K562 (cell line): Measurements from ENCODE around the gene CENPE. TPM values are rescaled to one million over a fixed set of nuclear protein-coding genes. Genes with fewer than 3 reads are reported as not detected.
A peak's percentile ranks its signal among the peaks of the same experiment; 100 is the strongest.

Experiments
- ATAC-seq: fragments of 200-7000 bp; cut with Tn5 transposase; 3 replicates; pipeline ENCODE4 v1.9.1; 2020; ENCODE audit warnings: moderate library complexity
- Bru-seq: library from RNA; stranded (reverse); fragments of 400-500 nt; gene quantifications from one replicate; lab custom pipeline; 2021; lab: Mats Ljungman, UMichigan
- BruChase-seq, 2 experiments: library from RNA; stranded (reverse); fragments of 400-500 nt; gene quantifications; one replicate each; lab custom pipeline; 2021; lab: Mats Ljungman, UMichigan
- BruUV-seq: library from RNA; stranded (reverse); fragments of 400-500 nt; replicated peaks from 2 replicates; lab custom pipeline; 2021; lab: Mats Ljungman, UMichigan
- CTCF ChIA-PET: fragments of 300-600 bp; formaldehyde crosslinking; extraction: SDS; loops from one replicate; lab custom pipeline; 2021; ENCODE audit warnings: low intra/inter-chr PET ratio; lab: Yijun Ruan, JAX
- POLR2A ChIA-PET: fragments of 300-600, 350-650 bp; sonication (Branson Sonifier 250); formaldehyde crosslinking; extraction: SDS; loops from one replicate; lab custom pipeline; 2021; ENCODE audit warnings: antibody characterized with exemption, inconsistent platforms; lab: Yijun Ruan, JAX
- DNase-seq, 4 experiments: peaks; one replicate each; pipeline versions ENCODE4 v3.0.0 to v3.0.0-alpha.2; 2011 to 2018; ENCODE audit warnings: low spot score in 3 of 4, mixed read lengths in 3 of 4; ENCODE audit errors: extremely low read depth in 1 of 4
- FAIRE-seq: peaks from 2 replicates; lab custom pipeline; 2011; peaks lifted over from hg19 to GRCh38; lab: Jason Lieb, UNC
- H2AFZ ChIP-seq: 2 replicates; pipeline ENCODE4 v1.6.0; 2011; ENCODE audit warnings: low read depth, low read length, control low read depth, inconsistent platforms
- H3K27ac ChIP-seq: fragments of 200-600 bp; 3 replicates; pipeline ENCODE4 v1.8.0; 2011; ENCODE audit warnings: low read depth, mild to moderate bottlenecking, control low read depth, inconsistent platforms, low read length, moderate library complexity, mixed read lengths; ENCODE audit errors: extremely low read depth
- H3K27me3 ChIP-seq, 2 experiments: fragments of 300-600 bp in 1 of 2; 2 replicates in 1 of 2; 3 replicates in 1 of 2; pipeline versions ENCODE4 v1.6.0 to v1.8.0; 2011; ENCODE audit warnings: inconsistent platforms in 2 of 2, low read length in 2 of 2, mild to moderate bottlenecking in 1 of 2, mixed read lengths in 1 of 2, moderate library complexity in 1 of 2; ENCODE audit not compliant: control insufficient read depth in 2 of 2, insufficient read depth in 2 of 2
- H3K36me3 ChIP-seq: fragments of 300-600 bp; 3 replicates; pipeline ENCODE4 v1.8.0; 2011; ENCODE audit warnings: mild to moderate bottlenecking, low read length, inconsistent platforms; ENCODE audit not compliant: control insufficient read depth, insufficient read depth
- H3K4me1 ChIP-seq, 2 experiments: fragments of 200-600 bp in 1 of 2; replicated peaks in 1 of 2; 2 replicates in 1 of 2; 3 replicates in 1 of 2; pipeline versions ENCODE4 v1.5.1 to v1.8.0; 2011; ENCODE audit warnings: inconsistent platforms in 2 of 2, low read length in 2 of 2, mild to moderate bottlenecking in 1 of 2, mixed read lengths in 1 of 2, moderate library complexity in 1 of 2; ENCODE audit not compliant: control insufficient read depth in 2 of 2, insufficient read depth in 2 of 2
- H3K4me2 ChIP-seq: 2 replicates; pipeline ENCODE4 v1.6.1; 2011; ENCODE audit warnings: low read length, control low read depth, inconsistent platforms, mixed read lengths; ENCODE audit not compliant: insufficient read depth
- H3K4me3 ChIP-seq: fragments of 200-600 bp; sonication (generic), shearing (Covaris generic); 2 replicates; pipeline ENCODE4 v1.5.1; 2016; ENCODE audit warnings: control low read depth, inconsistent platforms
- H3K79me2 ChIP-seq: fragments of 200-600 bp; 3 replicates; pipeline ENCODE4 v1.8.0; 2011; ENCODE audit warnings: low read length, inconsistent platforms; ENCODE audit not compliant: control insufficient read depth, insufficient read depth
- H3K9ac ChIP-seq, 2 experiments: 2 replicates each; pipeline versions ENCODE4 v1.6.0 to v1.6.1; 2011; ENCODE audit warnings: low read depth in 2 of 2, low read length in 2 of 2, control low read depth in 1 of 2, inconsistent platforms in 1 of 2, mild to moderate bottlenecking in 1 of 2, mixed read lengths in 1 of 2; ENCODE audit not compliant: insufficient read depth in 1 of 2
- H3K9me1 ChIP-seq: one replicate; pipeline ENCODE4 v1.6.0; 2011; ENCODE audit warnings: inconsistent platforms, mild to moderate bottlenecking, low read length, moderate library complexity; ENCODE audit not compliant: control insufficient read depth, insufficient read depth
- H3K9me3 ChIP-seq: replicated peaks from 2 replicates; pipeline ENCODE4 v1.5.1; 2011; ENCODE audit warnings: low read depth, low read length, inconsistent platforms; ENCODE audit not compliant: control insufficient read depth, insufficient read depth
- H4K20me1 ChIP-seq: replicated peaks from 2 replicates; pipeline ENCODE4 v1.6.1; 2011; ENCODE audit warnings: low read length, inconsistent platforms, mixed read lengths; ENCODE audit not compliant: control insufficient read depth, insufficient read depth
- ATF7 ChIP-seq: fragments of 450-650 bp; IDR thresholded peaks from 2 replicates; pipeline ENCODE4 v1.7.1; 2014; ENCODE audit warnings: mild to moderate bottlenecking, moderate library complexity
- EP300 ChIP-seq: IDR thresholded peaks from 2 replicates; pipeline ENCODE4 v1.6.1; 2012; ENCODE audit warnings: low read length, improper control_type of control experiment
- IRF9 ChIP-seq: fragments of 450-650 bp; IDR thresholded peaks from 2 replicates; pipeline ENCODE4 v1.6.1; 2016; ENCODE audit warnings: missing biosample characterization, missing genetic modification characterization
- NFYB ChIP-seq: IDR thresholded peaks from 2 replicates; pipeline ENCODE4 v1.6.1; 2011; ENCODE audit warnings: mild to moderate bottlenecking, moderate library complexity; ENCODE audit not compliant: insufficient read length; ENCODE audit errors: extremely low read depth
- PHB ChIP-seq: fragments of 250-450 bp; sonication (Bioruptor Pico); IDR thresholded peaks from 2 replicates; pipeline ENCODE4 v1.5.0; 2021
- SMARCB1 ChIP-seq: IDR thresholded peaks from 2 replicates; pipeline ENCODE4 v1.6.1; 2011; ENCODE audit warnings: improper control_type of control experiment, low read depth; ENCODE audit not compliant: insufficient read length
- STAT5A ChIP-seq: IDR thresholded peaks from 2 replicates; pipeline ENCODE4 v1.6.1; 2012; ENCODE audit warnings: low read length, inconsistent platforms, borderline replicate concordance
- TEAD1 ChIP-seq, 2 experiments: fragments of 450-650 bp in 1 of 2; sonication (generic) in 1 of 2; formaldehyde crosslinking; IDR thresholded peaks; 2 replicates each; pipeline versions ENCODE4 v1.4.0 to v1.8.0; 2020 to 2022; ENCODE audit warnings: mild to moderate bottlenecking in 2 of 2, missing genetic modification reagents in 1 of 2
- ZNF431 ChIP-seq: sonication (generic); formaldehyde crosslinking; IDR thresholded peaks from 2 replicates; pipeline ENCODE4 v1.8.0; 2022; ENCODE audit warnings: mild to moderate bottlenecking, missing genetic modification reagents
- ZNF75A ChIP-seq: fragments of 450-650 bp; formaldehyde crosslinking; IDR thresholded peaks from 2 replicates; pipeline ENCODE4 v1.4.0; 2020; ENCODE audit warnings: mild to moderate bottlenecking
- ZNF77 ChIP-seq: fragments of 250-450 bp; sonication (Bioruptor Pico); IDR thresholded peaks from 2 replicates; pipeline ENCODE4 v1.5.0; 2020
- WGBS: fragments of 100-300 bp; shearing (Covaris generic); methylation state at CpG from one replicate; pipeline ENCODE4 v1.1.6; 2016; ENCODE audit warnings: low coverage, mixed read lengths; ENCODE audit not compliant: insufficient coverage; ENCODE audit errors: missing lambda C conversion rate; 5-methylcytosine and 5-hydroxymethylcytosine counted together
- in situ Hi-C: fragments of 300-500 bp; cut with MboI; formaldehyde crosslinking; loops from 4 replicates; pipeline ENCODE4 v1.15.0; 2018; ENCODE audit warnings: inconsistent platforms, mixed read lengths
- intact Hi-C: fragments of 100-400 bp; cut with micrococcal nuclease; formaldehyde crosslinking; loops from 2 replicates; pipeline ENCODE4 v1.14.2; 2022
- long read RNA-seq, 3 experiments: library from polyadenylated mRNA in 2 of 3; library from RNA in 1 of 3; unstranded in 2 of 3; stranded (forward) in 1 of 3; transcript quantifications; one replicate each; pipeline ENCODE4 v2.0.0, GENCODE V29; 2019 to 2022
- polyA minus RNA-seq, 3 experiments: library from RNA; depleted of rRNA, polyadenylated mRNA; stranded (reverse); fragments of >200 nt; gene quantifications; 2 replicates each; pipeline ENCODE4 v1.2.3, GENCODE V29; 2011
- polyA plus RNA-seq, 8 experiments: library from polyadenylated mRNA; depleted of rRNA in 4 of 8; stranded (reverse) in 5 of 8; unstranded in 3 of 8; fragments of >200 nt; fragmentation: Nextera tagmentation in 2 of 8; fragmentation: Illumina TruSeq in 1 of 8; extraction: Ambion mirVana in 2 of 8; extraction: Trizol in 1 of 8; gene quantifications; 2 replicates each; pipeline versions ENCODE4 v1.2.1 to v1.2.3, GENCODE V29; 2011 to 2014; ENCODE audit warnings: inconsistent platforms in 1 of 8, missing spikeins in 1 of 8
- total RNA-seq, 7 experiments: library from RNA; depleted of rRNA in 6 of 7; stranded (reverse); fragments of >200 nt in 6 of 7; fragmentation: Illumina TruSeq in 2 of 7; extraction: Trizol in 2 of 7; gene quantifications; 2 replicates each; pipeline versions ENCODE4 v1.2.1 to v1.2.3, GENCODE V29; 2011 to 2021; ENCODE audit warnings: low replicate concordance in 1 of 7
- TF ChIP-seq, protein P1 (sequence below): fragments of 250-450 bp; sonication (Bioruptor Pico); IDR thresholded peaks from 2 replicates; pipeline ENCODE4 v1.8.0; 2021; ENCODE audit warnings: moderate library complexity, mild to moderate bottlenecking, inconsistent platforms

Gene CENPE
- 23.9 and 124 TPM in 2 replicates for total RNA-seq (2011; cell fraction: chromatin; rRNA removed; ENCODE audit: low replicate concordance)
- 7.5 and 10.0 TPM in 2 replicates for total RNA-seq (2011; cell fraction: nucleolus; rRNA removed)
- 32.5 and 49.3 TPM in 2 replicates for total RNA-seq (2011; cell fraction: nucleoplasm; rRNA removed)
- 25.7 and 27.4 TPM in 2 replicates for total RNA-seq (2014; rRNA removed)
- total RNA-seq (2014; rRNA removed; fragmentation: Illumina TruSeq; extraction: Trizol) = 53.2 and 63.2 TPM in 2 replicates
- 43.8 and 50.5 TPM in 2 replicates for total RNA-seq (2015; rRNA removed; fragmentation: Illumina TruSeq; extraction: Trizol)
- 36.7 and 38.8 TPM in 2 replicates for total RNA-seq (2021)
- polyA plus RNA-seq (2011; rRNA removed) = 15.8 and 21.7 TPM in 2 replicates
- 1.1 and 2.9 TPM in 2 replicates for polyA plus RNA-seq (2011; cell fraction: cytosol; rRNA removed)
- polyA plus RNA-seq (2011; cell fraction: nucleus; rRNA removed) = 9.8 and 17.8 TPM in 2 replicates
- 15.9 and 22.1 TPM in 2 replicates for polyA plus RNA-seq (2012)
- 27.2 and 33.6 TPM in 2 replicates for polyA plus RNA-seq (2014; fragmentation: Illumina TruSeq; extraction: Trizol)
- 10 to 100 TPM in 1 of 2 experiments, 1 to 10 TPM in 1; 9.9 to 16.7 TPM for polyA plus RNA-seq (2014; fragmentation: Nextera tagmentation; extraction: Ambion mirVana)
- 21.6 and 25.3 TPM in 2 replicates for polyA plus RNA-seq (2014; rRNA removed)
- 58.4 and 78.6 TPM in 2 replicates for polyA minus RNA-seq (2011; rRNA and poly(A)+ RNA removed)
- polyA minus RNA-seq (2011; cell fraction: cytosol; rRNA and poly(A)+ RNA removed) = 9.4 and 11.5 TPM in 2 replicates
- 40.3 and 62.6 TPM in 2 replicates for polyA minus RNA-seq (2011; cell fraction: nucleus; rRNA and poly(A)+ RNA removed)
- percentile 83 among the genes with signal in this experiment for Bru-seq, nascent RNA
- BruChase-seq, experiment 1, labeled RNA remaining after a 2-hour chase = percentile 90 among the genes with signal in this experiment
- percentile 91 among the genes with signal in this experiment for BruChase-seq, experiment 2, labeled RNA remaining after a 6-hour chase
- long read RNA-seq, experiment 1, partial matches to known transcripts = 41 of 44 reads
- long read RNA-seq, experiment 1, other reads (novel, unspliced or antisense) = 2 of 44 reads
- long read RNA-seq, experiment 2, partial matches to known transcripts = 12 of 15 reads
- long read RNA-seq, experiment 2, other reads (novel, unspliced or antisense) = 3 of 15 reads
- long read RNA-seq, experiment 3, partial matches to known transcripts = 23 of 25 reads
- long read RNA-seq, experiment 3, other reads (novel, unspliced or antisense) = 2 of 25 reads

DNA sequence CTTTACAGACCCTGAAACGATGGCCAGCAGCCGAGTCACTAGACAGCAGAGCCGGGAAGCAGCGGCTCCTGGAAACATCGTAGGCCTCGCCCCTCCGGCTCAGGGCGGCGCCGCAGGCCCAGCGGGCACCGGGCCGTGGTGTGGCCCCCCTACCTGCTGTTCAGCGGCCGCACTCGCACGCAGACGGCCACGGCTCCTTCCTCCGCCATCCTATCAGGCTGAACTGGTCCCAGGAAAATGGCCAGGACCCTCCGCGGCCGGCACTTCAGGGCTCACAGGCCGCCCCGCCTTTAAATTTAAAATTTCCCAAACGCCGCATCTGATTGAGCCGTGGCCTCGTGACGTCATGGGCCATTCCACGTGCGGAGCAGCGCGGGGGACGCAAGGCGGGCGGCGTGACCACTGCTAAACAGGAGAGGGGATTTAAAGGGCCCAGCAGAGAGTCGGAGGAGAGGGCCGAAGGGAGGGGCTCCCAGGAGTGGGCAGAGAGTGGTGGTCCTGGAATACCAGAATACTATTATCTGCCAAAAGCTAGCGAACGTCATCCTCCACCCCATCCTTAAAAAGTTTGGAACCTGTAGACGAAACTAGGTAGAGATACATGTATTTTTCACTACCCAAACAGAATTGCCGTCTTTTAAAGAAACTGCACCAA, at the start of gene CENPE:
TSS of gene CENPE (minus strand) at position 233 of the 655 bp plus-strand sequence. CDS start at position 209, 24 bp downstream.
- BruUV-seq = no TSS peak
- Histone ChIP-seq H3K36me3 (peaks cover 32% of the 10 kb centered on the region), H3K4me2 (peak within 1 kb of the TSS; percentile 88), H3K27ac (peak within 1 kb of the TSS; percentile 70), H3K9me1 (no peaks in the 10 kb centered on the region), H3K9me3 (no peaks in the 10 kb centered on the region), H4K20me1 (no peaks in the 10 kb centered on the region), H3K4me1 (no peaks in the 10 kb centered on the region), H3K27me3 (no peaks in the 10 kb centered on the region), H3K4me3 (peak within 1 kb of the TSS; percentile 68), H3K9ac (peak within 1 kb of the TSS; percentile 78 to 98), H3K79me2 (peaks cover 22% of the 10 kb centered on the region), H2AFZ (peak within 1 kb of the TSS; percentile 94)
- peak; percentile 92 for ATAC-seq
- POLR2A ChIA-PET = interaction anchor here (1.3 kb wide), 1 partner anchor 12 kb away, joined by 6 read pairs; no protein-coding TSS in a partner anchor
- DNase-seq = peak; percentile 84 to 94 (median 84)
- CTCF ChIA-PET = no interaction called here
- FAIRE-seq = peak; percentile 84
- 2% methylated on average over 39 of the region's 44 CpGs for WGBS
- intact Hi-C loops = no loop called here
- in situ Hi-C loops = no loop called here
- TF ChIP-seq IRF9 = no peak
- no peak for TF ChIP-seq ZNF75A (CRISPR knock-in tag)
- peak; percentile 30; the same call in 1 of the 2 replicates for TF ChIP-seq ZNF431
- peak in 1 of 2 experiments; percentile 38; a peak in 1 of 4 replicates for TF ChIP-seq TEAD1 (CRISPR knock-in tag; IDR thresholded peaks at IDR 0.05)
- no peak for TF ChIP-seq EP300
- no peak for TF ChIP-seq SMARCB1
- no peak for TF ChIP-seq PHB (CRISPR knock-in tag)
- TF ChIP-seq ATF7 = peak; percentile 100
- peak; percentile 47 for TF ChIP-seq NFYB
- no peak for TF ChIP-seq STAT5A
- no peak for TF ChIP-seq ZNF77 (CRISPR knock-in tag)
- TF ChIP-seq, protein P1, sequence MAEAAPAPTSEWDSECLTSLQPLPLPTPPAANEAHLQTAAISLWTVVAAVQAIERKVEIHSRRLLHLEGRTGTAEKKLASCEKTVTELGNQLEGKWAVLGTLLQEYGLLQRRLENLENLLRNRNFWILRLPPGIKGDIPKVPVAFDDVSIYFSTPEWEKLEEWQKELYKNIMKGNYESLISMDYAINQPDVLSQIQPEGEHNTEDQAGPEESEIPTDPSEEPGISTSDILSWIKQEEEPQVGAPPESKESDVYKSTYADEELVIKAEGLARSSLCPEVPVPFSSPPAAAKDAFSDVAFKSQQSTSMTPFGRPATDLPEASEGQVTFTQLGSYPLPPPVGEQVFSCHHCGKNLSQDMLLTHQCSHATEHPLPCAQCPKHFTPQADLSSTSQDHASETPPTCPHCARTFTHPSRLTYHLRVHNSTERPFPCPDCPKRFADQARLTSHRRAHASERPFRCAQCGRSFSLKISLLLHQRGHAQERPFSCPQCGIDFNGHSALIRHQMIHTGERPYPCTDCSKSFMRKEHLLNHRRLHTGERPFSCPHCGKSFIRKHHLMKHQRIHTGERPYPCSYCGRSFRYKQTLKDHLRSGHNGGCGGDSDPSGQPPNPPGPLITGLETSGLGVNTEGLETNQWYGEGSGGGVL (CRISPR knock-in tag) = no peak
